HCT116 (cell line): ENCODE results near the gene PGRMC2.
A peak's percentile ranks its signal among the peaks of the same experiment; 100 is the strongest.

ENCODE experiments used
- SIN3A ChIP-seq: IDR thresholded peaks from 2 replicates; pipeline ENCODE4 v1.6.1; 2012; ENCODE audit warnings: low read depth
- TF ChIP-seq, protein P1 (sequence below), 3 experiments: fragments of 200-600 bp in 1 of 3; sonication (generic) in 1 of 3; IDR thresholded peaks in 2 of 3; conservative IDR thresholded peaks in 1 of 3; 2 replicates each; pipeline ENCODE4 v1.5.1; 2012 to 2017; ENCODE audit warnings: low read depth in 2 of 3, low read length in 2 of 3, antibody characterized with exemption in 1 of 3, borderline replicate concordance in 1 of 3, control low read depth in 1 of 3, mild to moderate bottlenecking in 1 of 3, mixed read lengths in 1 of 3, mixed run types in 1 of 3, moderate library complexity in 1 of 3; ENCODE audit not compliant: insufficient read depth in 1 of 3

DNA sequence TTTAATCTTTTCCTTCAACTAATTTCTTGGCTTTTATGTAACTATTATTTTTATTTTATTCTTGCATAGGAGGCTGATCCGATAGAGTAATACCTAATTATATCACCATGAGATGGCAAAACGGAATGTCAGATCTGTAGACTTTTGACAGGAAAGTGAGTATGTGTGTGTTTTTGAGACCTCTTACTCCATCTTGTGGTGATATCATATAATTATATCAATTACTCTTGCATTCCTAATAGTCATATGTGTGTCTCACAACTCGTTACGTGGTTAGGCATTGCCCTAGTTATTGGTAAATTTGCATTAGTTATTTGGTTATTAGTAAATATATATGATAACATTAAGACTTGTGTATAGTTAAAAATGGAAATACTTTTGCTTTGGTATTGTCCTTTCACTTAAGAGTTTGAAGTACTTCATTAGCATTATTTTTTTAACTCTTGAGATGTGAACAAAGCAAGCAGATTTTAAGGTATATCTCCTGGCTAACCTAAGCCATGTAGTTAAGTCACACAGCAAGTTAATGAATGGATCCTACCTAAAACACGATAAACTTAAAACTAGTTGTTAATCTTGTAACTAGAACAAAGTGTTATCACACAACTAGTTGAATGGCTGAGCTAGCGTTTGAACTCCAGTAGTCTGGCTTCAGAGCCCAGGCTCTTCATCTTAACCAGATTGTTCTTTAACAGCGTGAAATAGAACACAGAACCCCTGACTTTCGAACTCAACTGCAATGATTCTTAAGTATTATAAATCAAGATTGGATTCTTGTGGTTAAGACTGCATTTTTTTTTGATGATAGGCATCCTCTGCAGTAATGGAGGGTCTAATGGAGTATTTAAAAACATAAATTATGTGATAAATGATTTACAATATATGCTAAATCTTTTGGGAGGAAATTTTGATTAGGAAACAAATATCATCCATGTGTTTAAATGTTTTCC is 67.1 kb downstream of the PGRMC2 start:
- TF ChIP-seq, protein P1, sequence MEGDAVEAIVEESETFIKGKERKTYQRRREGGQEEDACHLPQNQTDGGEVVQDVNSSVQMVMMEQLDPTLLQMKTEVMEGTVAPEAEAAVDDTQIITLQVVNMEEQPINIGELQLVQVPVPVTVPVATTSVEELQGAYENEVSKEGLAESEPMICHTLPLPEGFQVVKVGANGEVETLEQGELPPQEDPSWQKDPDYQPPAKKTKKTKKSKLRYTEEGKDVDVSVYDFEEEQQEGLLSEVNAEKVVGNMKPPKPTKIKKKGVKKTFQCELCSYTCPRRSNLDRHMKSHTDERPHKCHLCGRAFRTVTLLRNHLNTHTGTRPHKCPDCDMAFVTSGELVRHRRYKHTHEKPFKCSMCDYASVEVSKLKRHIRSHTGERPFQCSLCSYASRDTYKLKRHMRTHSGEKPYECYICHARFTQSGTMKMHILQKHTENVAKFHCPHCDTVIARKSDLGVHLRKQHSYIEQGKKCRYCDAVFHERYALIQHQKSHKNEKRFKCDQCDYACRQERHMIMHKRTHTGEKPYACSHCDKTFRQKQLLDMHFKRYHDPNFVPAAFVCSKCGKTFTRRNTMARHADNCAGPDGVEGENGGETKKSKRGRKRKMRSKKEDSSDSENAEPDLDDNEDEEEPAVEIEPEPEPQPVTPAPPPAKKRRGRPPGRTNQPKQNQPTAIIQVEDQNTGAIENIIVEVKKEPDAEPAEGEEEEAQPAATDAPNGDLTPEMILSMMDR (IDR thresholded peaks at IDR 0.05 in 2 of 3, conservative IDR thresholded peaks at IDR 0.05 in 1 of 3; ENCODE audit: borderline replicate concordance in 1 of 3, insufficient read depth in 1 of 3, low read depth in 2 of 3, low read length in 2 of 3), result peak; percentile 24 to 54 (median 52); a peak in 4 of 6 replicates
- TF ChIP-seq SIN3A, result no peak
